ENCODE results near the gene SUGP2.

The SUGP2 gene

GRCh38 chr19:18992696-18993095, 40.6 kb downstream of the SUGP2 start:
- no peak for DNase-seq (ENCODE audit: low read depth, low spot score)

- no peak for DNase-seq (ENCODE audit: low read depth, low spot score)
These were observed 41.8 kb downstream of the SUGP2 start for GRCh38 chr19:18991468-18991867.

GRCh38 chr19:18991006-18991405, 42.3 kb downstream of the SUGP2 start:
- DNase-seq (ENCODE audit: low read depth, low spot score): no peak

GRCh38 chr19:18990128-18990708, 43.1 kb downstream of the SUGP2 start:
- DNase-seq (ENCODE audit: low read depth, low spot score): no peak

- no peak for DNase-seq (ENCODE audit: low read depth, low spot score)
These were observed 44.0 kb downstream of the SUGP2 start for GRCh38 chr19:18989316-18989715.

GRCh38 chr19:18987456-18987855, 45.9 kb downstream of the SUGP2 start:
- no peak for DNase-seq (ENCODE audit: low read depth, low spot score)

- DNase-seq (ENCODE audit: low read depth, low spot score): peak; percentile 35
These were observed 48.1 kb downstream of the SUGP2 start for GRCh38 chr19:18985257-18985656.

GRCh38 chr19:18984251-18984650, 49.1 kb downstream of the SUGP2 start:
- no peak for DNase-seq (ENCODE audit: low read depth, low spot score)

GRCh38 chr19:18982669-18983068, 50.6 kb downstream of the SUGP2 start:
- no peak for DNase-seq (ENCODE audit: low read depth, low spot score)

GRCh38 chr19:18980432-18981020, 52.8 kb downstream of the SUGP2 start:
- DNase-seq (ENCODE audit: low read depth, low spot score): no peak

- DNase-seq (ENCODE audit: low read depth, low spot score): no peak
These were observed 54.7 kb downstream of the SUGP2 start for GRCh38 chr19:18978616-18979015.

- DNase-seq (ENCODE audit: low read depth, low spot score): no peak
These were observed 57.4 kb downstream of the SUGP2 start for GRCh38 chr19:18975869-18976268.

GRCh38 chr19:18975011-18975410, 58.3 kb downstream of the SUGP2 start:
- DNase-seq (ENCODE audit: low read depth, low spot score): no peak

GRCh38 chr19:18972851-18973250, 60.5 kb downstream of the SUGP2 start:
- no peak for DNase-seq (ENCODE audit: low read depth, low spot score)

- DNase-seq (ENCODE audit: low read depth, low spot score): no peak
These were observed 61.0 kb downstream of the SUGP2 start for GRCh38 chr19:18972301-18972811.

GRCh38 chr19:18969931-18970659, 63.2 kb downstream of the SUGP2 start:
- DNase-seq (ENCODE audit: low read depth, low spot score): no peak

- DNase-seq (ENCODE audit: low read depth, low spot score): peak; percentile 22
These were observed 65.8 kb downstream of the SUGP2 start for GRCh38 chr19:18967358-18968146.

- DNase-seq (ENCODE audit: low read depth, low spot score): no peak
These were observed 67.0 kb downstream of the SUGP2 start for GRCh38 chr19:18966307-18966706.

GRCh38 chr19:18964121-18964520, 69.2 kb downstream of the SUGP2 start:
- no peak for DNase-seq (ENCODE audit: low read depth, low spot score)

- no peak for DNase-seq (ENCODE audit: low read depth, low spot score)
These were observed 71.3 kb downstream of the SUGP2 start for GRCh38 chr19:18961767-18962620.

GRCh38 chr19:18960370-18960769, 72.9 kb downstream of the SUGP2 start:
- no peak for DNase-seq (ENCODE audit: low read depth, low spot score)

Data from astrocyte of the hippocampus (primary cell).